ENCODE measurements around the gene GMDS.

DNA sequence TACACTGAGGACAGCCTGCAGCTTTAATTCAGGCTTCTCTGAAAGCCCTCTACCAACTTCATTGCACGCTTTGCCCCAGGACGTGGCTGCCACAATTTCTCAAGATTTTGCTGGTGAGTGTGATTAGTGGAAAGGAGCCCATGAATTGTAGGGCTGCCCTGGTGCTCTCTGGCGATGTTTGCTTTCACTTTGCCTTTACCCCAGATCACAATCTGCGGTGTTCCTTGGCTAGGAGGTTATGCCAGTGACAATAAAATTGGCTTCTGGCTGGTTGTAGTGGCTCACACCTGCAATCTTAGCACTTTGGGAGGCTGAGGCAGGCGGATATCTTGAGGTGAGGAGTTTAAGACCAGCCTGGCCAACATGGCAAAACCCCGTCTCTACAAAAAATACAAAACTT lies 496.4 kb downstream of the GMDS start:
- TF ChIP-seq, protein P1, sequence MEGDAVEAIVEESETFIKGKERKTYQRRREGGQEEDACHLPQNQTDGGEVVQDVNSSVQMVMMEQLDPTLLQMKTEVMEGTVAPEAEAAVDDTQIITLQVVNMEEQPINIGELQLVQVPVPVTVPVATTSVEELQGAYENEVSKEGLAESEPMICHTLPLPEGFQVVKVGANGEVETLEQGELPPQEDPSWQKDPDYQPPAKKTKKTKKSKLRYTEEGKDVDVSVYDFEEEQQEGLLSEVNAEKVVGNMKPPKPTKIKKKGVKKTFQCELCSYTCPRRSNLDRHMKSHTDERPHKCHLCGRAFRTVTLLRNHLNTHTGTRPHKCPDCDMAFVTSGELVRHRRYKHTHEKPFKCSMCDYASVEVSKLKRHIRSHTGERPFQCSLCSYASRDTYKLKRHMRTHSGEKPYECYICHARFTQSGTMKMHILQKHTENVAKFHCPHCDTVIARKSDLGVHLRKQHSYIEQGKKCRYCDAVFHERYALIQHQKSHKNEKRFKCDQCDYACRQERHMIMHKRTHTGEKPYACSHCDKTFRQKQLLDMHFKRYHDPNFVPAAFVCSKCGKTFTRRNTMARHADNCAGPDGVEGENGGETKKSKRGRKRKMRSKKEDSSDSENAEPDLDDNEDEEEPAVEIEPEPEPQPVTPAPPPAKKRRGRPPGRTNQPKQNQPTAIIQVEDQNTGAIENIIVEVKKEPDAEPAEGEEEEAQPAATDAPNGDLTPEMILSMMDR (IDR thresholded peaks at IDR 0.05; ENCODE audit: borderline replicate concordance, extremely low read depth, low read length, poor library complexity, severe bottlenecking) = no peak
- no peak for TF ChIP-seq EZH2 (IDR thresholded peaks at IDR 0.05; ENCODE audit: borderline replicate concordance, low read depth, low read length, severe bottlenecking)

All from DND-41 (cell line).